Coronary artery (tissue), 2 donors: Measurements from ENCODE around the gene PCLO.
"Not testable (repeated sequence)": the region's sequence is repeated elsewhere in the genome, so short reads cannot be mapped to it uniquely, and the experiment has no call there.

Experiments used
- DNase-seq: peaks from one replicate; pipeline ENCODE4 v3.0.0-alpha.2; 2017; ENCODE audit warnings: low spot score
- H3K27ac ChIP-seq, 2 donors: fragments of 200-600 bp; sonication (generic); one replicate each; pipeline ENCODE4 v1.5.1; 2016 to 2019
- H3K4me3 ChIP-seq: fragments of 200-600 bp; sonication (generic); 2 replicates; pipeline ENCODE4 v1.5.1; 2016; ENCODE audit warnings: mild to moderate bottlenecking, moderate library complexity
- CTCF ChIP-seq: fragments of 200-600 bp; sonication (generic); IDR thresholded peaks from one replicate; pipeline ENCODE4 v1.5.1; 2019; ENCODE audit warnings: antibody characterized with exemption

PCLO gene

GRCh38 chr7:82713506-82713905, 449.2 kb downstream of the PCLO start:
- DNase-seq: no peak
- no peak overlapping the region for H3K4me3 ChIP-seq
- H3K27ac ChIP-seq: no peak overlapping the region
- TF ChIP-seq CTCF: no peak

- not testable (repeated sequence) for H3K4me3 ChIP-seq, H3K27ac ChIP-seq, DNase-seq
Measured at GRCh38 chr7:82706344-82706743, 456.3 kb downstream of the PCLO start.

GRCh38 chr7:82705517-82706260, 457.0 kb downstream of the PCLO start:
- Histone ChIP-seq H3K4me3 (no peak overlapping the region), H3K27ac (no peak overlapping the region)
- TF ChIP-seq CTCF: no peak
- no peak for DNase-seq

GRCh38 chr7:82704121-82704520, 458.6 kb downstream of the PCLO start:
- H3K27ac ChIP-seq: no peak overlapping the region
- no peak for DNase-seq
- H3K4me3 ChIP-seq: no peak overlapping the region
- TF ChIP-seq CTCF: no peak
